PFSK-1 (cell line): ENCODE data around the gene PRKRIP1.
A peak's percentile ranks its signal among the peaks of the same experiment; 100 is the strongest.

Source experiments
- FOXP2 ChIP-seq: optimal IDR thresholded peaks from 2 replicates; pipeline ENCODE3; 2011; ENCODE audit warnings: borderline replicate concordance, control low read depth, inconsistent platforms; ENCODE audit not compliant: insufficient read depth; ENCODE audit errors: extremely low read length, extremely low read depth
- POLR2AphosphoS5 ChIP-seq: IDR thresholded peaks from 2 replicates; pipeline ENCODE4 v1.6.1; 2012; ENCODE audit warnings: low read depth, mild to moderate bottlenecking, control low read depth, low read length, moderate library complexity
- SIN3A ChIP-seq: IDR thresholded peaks from 2 replicates; pipeline ENCODE4 v1.6.1; 2012; ENCODE audit warnings: mild to moderate bottlenecking, low read length, moderate library complexity, borderline replicate concordance; ENCODE audit not compliant: insufficient read depth
- TAF1 ChIP-seq: IDR thresholded peaks from 2 replicates; pipeline ENCODE4 v1.6.1; 2012; ENCODE audit warnings: low read length, control low read depth, borderline replicate concordance; ENCODE audit not compliant: insufficient read depth
- TF ChIP-seq, protein P1 (sequence below), 2 experiments: IDR thresholded peaks; 2 replicates each; pipeline versions ENCODE4 v1.6.1 to v1.8.0; 2011 to 2012; ENCODE audit warnings: low read depth in 2 of 2, low read length in 2 of 2, control low read depth in 1 of 2, inconsistent platforms in 1 of 2, mild to moderate bottlenecking in 1 of 2, moderate library complexity in 1 of 2; ENCODE audit not compliant: insufficient read depth in 1 of 2

Gene PRKRIP1

DNA sequence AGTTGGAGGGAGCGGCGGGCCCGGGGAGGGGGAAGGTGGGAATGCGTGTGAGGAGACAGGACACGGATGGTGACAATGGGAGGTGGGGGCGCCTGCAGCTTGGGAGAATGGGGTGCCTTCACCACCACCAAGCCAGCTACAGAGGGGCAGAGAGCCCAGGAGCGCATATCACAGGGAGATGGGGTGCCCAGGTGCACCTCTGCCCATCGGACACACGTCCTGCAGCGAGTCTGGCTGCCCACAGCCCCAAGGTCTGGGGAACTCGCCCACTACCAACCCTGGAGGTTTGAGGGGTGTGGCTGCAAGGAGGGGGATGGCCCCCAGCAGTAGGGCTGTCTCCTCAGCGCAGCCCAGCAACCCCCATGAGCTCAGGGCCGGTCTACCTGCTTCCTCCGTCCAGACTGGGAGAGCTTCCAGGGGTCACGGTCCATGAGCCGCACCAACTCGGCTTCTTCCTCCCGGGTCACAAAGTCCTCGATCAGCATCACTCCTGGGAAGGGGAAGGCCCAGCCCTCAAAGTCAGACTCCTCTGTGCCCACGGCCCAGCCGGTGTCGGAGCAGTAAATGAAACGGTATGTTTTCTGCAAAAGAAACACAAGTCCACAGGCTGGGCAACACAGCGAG is 63.2 kb downstream of the PRKRIP1 start:
- TF ChIP-seq SIN3A (no peak), TAF1 (no peak), POLR2AphosphoS5 (no peak), FOXP2 (no peak)
- TF ChIP-seq, protein P1, sequence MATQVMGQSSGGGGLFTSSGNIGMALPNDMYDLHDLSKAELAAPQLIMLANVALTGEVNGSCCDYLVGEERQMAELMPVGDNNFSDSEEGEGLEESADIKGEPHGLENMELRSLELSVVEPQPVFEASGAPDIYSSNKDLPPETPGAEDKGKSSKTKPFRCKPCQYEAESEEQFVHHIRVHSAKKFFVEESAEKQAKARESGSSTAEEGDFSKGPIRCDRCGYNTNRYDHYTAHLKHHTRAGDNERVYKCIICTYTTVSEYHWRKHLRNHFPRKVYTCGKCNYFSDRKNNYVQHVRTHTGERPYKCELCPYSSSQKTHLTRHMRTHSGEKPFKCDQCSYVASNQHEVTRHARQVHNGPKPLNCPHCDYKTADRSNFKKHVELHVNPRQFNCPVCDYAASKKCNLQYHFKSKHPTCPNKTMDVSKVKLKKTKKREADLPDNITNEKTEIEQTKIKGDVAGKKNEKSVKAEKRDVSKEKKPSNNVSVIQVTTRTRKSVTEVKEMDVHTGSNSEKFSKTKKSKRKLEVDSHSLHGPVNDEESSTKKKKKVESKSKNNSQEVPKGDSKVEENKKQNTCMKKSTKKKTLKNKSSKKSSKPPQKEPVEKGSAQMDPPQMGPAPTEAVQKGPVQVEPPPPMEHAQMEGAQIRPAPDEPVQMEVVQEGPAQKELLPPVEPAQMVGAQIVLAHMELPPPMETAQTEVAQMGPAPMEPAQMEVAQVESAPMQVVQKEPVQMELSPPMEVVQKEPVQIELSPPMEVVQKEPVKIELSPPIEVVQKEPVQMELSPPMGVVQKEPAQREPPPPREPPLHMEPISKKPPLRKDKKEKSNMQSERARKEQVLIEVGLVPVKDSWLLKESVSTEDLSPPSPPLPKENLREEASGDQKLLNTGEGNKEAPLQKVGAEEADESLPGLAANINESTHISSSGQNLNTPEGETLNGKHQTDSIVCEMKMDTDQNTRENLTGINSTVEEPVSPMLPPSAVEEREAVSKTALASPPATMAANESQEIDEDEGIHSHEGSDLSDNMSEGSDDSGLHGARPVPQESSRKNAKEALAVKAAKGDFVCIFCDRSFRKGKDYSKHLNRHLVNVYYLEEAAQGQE (IDR thresholded peaks at IDR 0.05; ENCODE audit: insufficient read depth in 1 of 2, low read depth in 2 of 2, low read length in 2 of 2), result no peak

GRCh38 chr7:102460467-102460866 is 64.3 kb downstream of the PRKRIP1 start:
- TF ChIP-seq, protein P1 (IDR thresholded peaks at IDR 0.05; ENCODE audit: insufficient read depth in 1 of 2, low read depth in 2 of 2, low read length in 2 of 2), result no peak
- no peak for TF ChIP-seq TAF1
- TF ChIP-seq SIN3A, result no peak
- TF ChIP-seq FOXP2, result no peak
- no peak for TF ChIP-seq POLR2AphosphoS5

GRCh38 chr7:102463841-102464576 is 67.8 kb downstream of the PRKRIP1 start:
- TF ChIP-seq POLR2AphosphoS5 (no peak), SIN3A (no peak), FOXP2 (no peak)
- TF ChIP-seq, protein P1 (IDR thresholded peaks at IDR 0.05; ENCODE audit: insufficient read depth in 1 of 2, low read depth in 2 of 2, low read length in 2 of 2), result no peak

GRCh38 chr7:102464577-102465280 is 68.6 kb downstream of the PRKRIP1 start, which contains the start of the genes ALKBH4 and LRWD1:
Gene ALKBH4 (minus strand): TSS chr7:102464863. CDS start chr7:102464836, 27 bp downstream.
Gene LRWD1 (plus strand): TSS chr7:102464984. CDS start chr7:102465081, 97 bp downstream.
- TF ChIP-seq POLR2AphosphoS5, result peak; percentile 76
- TF ChIP-seq TAF1, result peak; percentile 53
- TF ChIP-seq SIN3A, result peak; percentile 84; the same call in 1 of the 2 replicates
- no peak for TF ChIP-seq FOXP2
- TF ChIP-seq, protein P1 (IDR thresholded peaks at IDR 0.05; ENCODE audit: insufficient read depth in 1 of 2, low read depth in 2 of 2, low read length in 2 of 2), result no peak
